Measurements from ENCODE around the gene AP2A2.

The AP2A2 gene

GRCh38 chr11:898540-899190 lies 27.0 kb upstream of the AP2A2 start:
- DNase-seq (ENCODE audit: low read depth in 2 of 2), result no peak

GRCh38 chr11:899724-900123 lies 25.9 kb upstream of the AP2A2 start:
- no peak for DNase-seq (ENCODE audit: low read depth in 2 of 2)

GRCh38 chr11:900545-900944 lies 25.1 kb upstream of the AP2A2 start:
- no peak for DNase-seq (ENCODE audit: low read depth in 2 of 2)

GRCh38 chr11:901452-902061 lies 24.1 kb upstream of the AP2A2 start:
- DNase-seq (ENCODE audit: low read depth in 2 of 2), result no peak

- no peak for DNase-seq (ENCODE audit: low read depth in 2 of 2)
These were observed 21.3 kb upstream of the AP2A2 start for GRCh38 chr11:904380-904779.

GRCh38 chr11:905952-906351 lies 19.7 kb upstream of the AP2A2 start:
- DNase-seq (ENCODE audit: low read depth in 2 of 2), result no peak

GRCh38 chr11:907668-908067 lies 18.0 kb upstream of the AP2A2 start:
- DNase-seq (ENCODE audit: low read depth in 2 of 2), result no peak

GRCh38 chr11:908273-908672 lies 17.4 kb upstream of the AP2A2 start:
- DNase-seq (ENCODE audit: low read depth in 2 of 2), result no peak

- DNase-seq (ENCODE audit: low read depth in 2 of 2), result no peak
These were observed 16.3 kb upstream of the AP2A2 start for GRCh38 chr11:909406-909805.

- DNase-seq (ENCODE audit: low read depth in 2 of 2), result no peak
These were observed 15.6 kb upstream of the AP2A2 start for GRCh38 chr11:910044-910588.

- DNase-seq (ENCODE audit: low read depth in 2 of 2), result peak; percentile 37 to 45
These were observed 15.1 kb upstream of the AP2A2 start, which contains the start of gene CHID1 for GRCh38 chr11:910589-911030. Gene CHID1, minus strand, starts transcription at chr11:910810. Its CDS starts 5,994 bp downstream, at chr11:904816.

GRCh38 chr11:911031-911889 lies 14.4 kb upstream of the AP2A2 start:
- no peak for DNase-seq (ENCODE audit: low read depth in 2 of 2)

- DNase-seq (ENCODE audit: low read depth in 2 of 2), result no peak
These were observed 13.8 kb upstream of the AP2A2 start for GRCh38 chr11:911890-912219.

GRCh38 chr11:912266-912665 lies 13.4 kb upstream of the AP2A2 start:
- DNase-seq (ENCODE audit: low read depth in 2 of 2), result no peak

- DNase-seq (ENCODE audit: low read depth in 2 of 2), result no peak
These were observed 12.6 kb upstream of the AP2A2 start for GRCh38 chr11:913043-913442.

- DNase-seq (ENCODE audit: low read depth in 2 of 2), result no peak
These were observed 11.5 kb upstream of the AP2A2 start for GRCh38 chr11:914204-914603.

- DNase-seq (ENCODE audit: low read depth in 2 of 2), result no peak
These were observed 10.7 kb upstream of the AP2A2 start for GRCh38 chr11:914747-915501.

- DNase-seq (ENCODE audit: low read depth in 2 of 2), result no peak
These were observed 8.2 kb upstream of the AP2A2 start for GRCh38 chr11:917426-917825.

- DNase-seq (ENCODE audit: low read depth in 2 of 2), result no peak
These were observed 3.6 kb upstream of the AP2A2 start for GRCh38 chr11:921921-922678.

- DNase-seq (ENCODE audit: low read depth in 2 of 2), result no peak
These were observed 1.8 kb upstream of the AP2A2 start for GRCh38 chr11:923691-924405.
